HG03196 (cell line): ENCODE data around the gene LPCAT1.
"Not testable (repeated sequence)": the region's sequence is repeated elsewhere in the genome, so short reads cannot be mapped to it uniquely, and the experiment has no call there.

ENCODE experiments used
- ATAC-seq: cut with Tn5 transposase; IDR thresholded peaks from one replicate; pipeline ENCODE4 v1.9.1; 2021; ENCODE audit not compliant: unreplicated experiment

LPCAT1 gene

GRCh38 chr5:1522601-1523479 lies 920 bp downstream of the LPCAT1 start:
- no peak for ATAC-seq

- no peak for ATAC-seq
These were observed 1.8 kb downstream of the LPCAT1 start for GRCh38 chr5:1521671-1522600.

DNA sequence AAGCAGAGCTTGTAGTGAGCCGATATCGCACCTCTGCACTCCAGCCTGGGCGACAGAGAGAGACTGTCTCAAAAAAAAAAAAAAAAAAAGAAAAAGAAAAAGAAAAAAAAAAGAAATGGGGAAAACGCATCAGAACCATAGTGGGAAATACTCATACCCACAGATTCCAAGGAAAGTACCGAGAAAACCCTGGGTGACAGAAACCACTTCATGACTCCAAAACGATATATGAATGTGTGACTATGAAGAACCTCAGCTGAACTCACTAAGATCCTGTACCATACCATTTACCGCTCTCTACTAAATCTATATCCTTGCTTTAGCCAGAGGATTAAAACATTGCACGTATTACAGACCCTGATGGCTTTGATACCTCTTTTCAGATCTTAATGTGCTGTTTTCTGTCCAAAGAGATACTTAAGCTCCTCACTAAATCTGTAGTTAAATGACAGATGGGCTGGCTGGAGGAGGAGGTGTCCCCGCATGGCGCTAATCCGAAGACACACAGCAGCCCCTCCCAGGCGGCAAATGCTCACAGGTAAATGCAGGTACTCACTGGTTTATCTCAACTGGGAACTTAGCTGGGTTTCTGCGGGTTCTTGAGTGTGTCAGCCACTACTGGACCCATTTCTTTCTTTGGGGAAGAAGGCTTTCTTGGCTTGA lies 2.8 kb downstream of the LPCAT1 start:
- no peak for ATAC-seq

GRCh38 chr5:1519631-1520210 lies 4.0 kb downstream of the LPCAT1 start:
- no peak for ATAC-seq

GRCh38 chr5:1517838-1518237 lies 5.9 kb downstream of the LPCAT1 start:
- ATAC-seq: no peak

DNA sequence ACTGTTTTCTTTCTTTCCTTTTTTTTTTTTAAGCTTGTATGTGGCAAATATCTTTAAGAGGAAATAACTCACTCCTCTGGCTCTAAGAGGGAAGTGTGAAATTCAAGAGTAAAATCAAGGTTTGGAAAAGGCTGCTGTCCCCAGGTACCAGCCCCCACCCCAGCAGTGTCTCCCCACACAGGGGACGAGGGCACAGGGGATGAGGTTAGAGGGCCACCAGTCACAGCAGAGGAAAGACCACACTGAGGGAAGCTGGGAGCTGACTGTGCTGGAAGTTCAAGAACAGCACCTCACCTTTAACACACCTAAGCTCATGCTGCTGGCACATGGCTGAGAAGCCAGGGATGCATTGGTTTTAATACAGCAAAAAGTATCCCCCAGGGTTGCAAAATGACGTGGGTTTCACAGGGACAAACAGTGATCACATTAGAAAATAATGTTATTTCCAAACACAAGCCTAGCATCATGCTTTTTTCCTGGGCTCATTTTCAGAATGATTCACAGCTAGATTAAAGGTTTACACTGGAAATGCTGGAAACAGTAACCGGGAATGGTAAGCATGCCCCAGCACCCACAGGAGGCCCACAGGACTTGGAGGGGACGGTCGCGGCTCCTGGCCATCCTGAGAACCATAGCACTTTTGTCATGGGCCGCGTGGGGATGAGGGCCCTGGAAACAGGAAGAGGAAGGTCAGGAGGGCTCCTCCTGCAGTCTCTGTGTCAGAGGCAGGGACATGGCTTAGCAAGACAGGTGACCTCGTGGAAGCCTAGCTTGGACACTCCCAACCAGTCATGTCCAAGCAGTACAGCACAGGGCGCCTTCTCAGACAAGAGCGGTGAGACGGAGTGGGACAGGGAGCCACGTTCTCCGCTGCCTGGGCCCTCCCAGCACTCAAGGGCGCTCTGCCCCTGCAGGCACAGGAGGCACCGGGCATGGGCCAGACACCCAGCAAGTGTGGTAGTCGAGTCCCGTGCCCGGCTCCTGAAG lies 6.9 kb downstream of the LPCAT1 start:
- no peak for ATAC-seq

DNA sequence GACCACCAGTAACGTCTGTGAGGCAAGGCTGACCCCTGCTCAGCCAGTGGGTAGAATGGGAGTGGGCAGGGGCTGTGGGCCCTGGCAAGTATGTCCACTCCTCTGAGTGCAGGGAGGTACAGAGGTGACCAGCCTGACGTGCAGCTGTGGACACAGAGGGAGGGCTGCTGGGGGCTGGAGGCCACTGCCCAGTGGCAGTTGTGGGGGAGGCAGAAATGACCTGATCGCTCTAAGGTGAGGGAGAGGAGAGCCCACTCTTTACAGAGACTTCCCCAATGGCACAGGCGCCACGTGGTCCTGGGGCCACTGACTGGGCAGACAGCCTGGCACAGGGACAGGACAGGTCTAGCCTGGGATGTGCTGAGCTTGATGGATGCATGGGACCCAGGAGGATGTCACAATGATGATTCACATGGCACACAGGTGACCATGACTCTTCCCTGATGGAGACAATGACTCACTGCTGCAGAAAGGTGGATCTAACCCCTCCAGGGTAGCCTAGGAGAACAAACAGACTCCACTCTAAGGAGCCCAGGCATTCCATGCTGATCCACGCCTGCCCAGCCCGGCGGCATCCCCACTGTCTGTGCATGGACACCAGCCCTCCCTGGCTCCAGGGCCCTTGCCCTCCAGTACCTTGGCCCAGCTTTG lies 7.7 kb downstream of the LPCAT1 start:
- no peak for ATAC-seq

- no peak for ATAC-seq
These were observed 8.3 kb downstream of the LPCAT1 start for GRCh38 chr5:1515311-1515920.

GRCh38 chr5:1514819-1515310 lies 8.9 kb downstream of the LPCAT1 start:
- ATAC-seq: not testable (repeated sequence)

DNA sequence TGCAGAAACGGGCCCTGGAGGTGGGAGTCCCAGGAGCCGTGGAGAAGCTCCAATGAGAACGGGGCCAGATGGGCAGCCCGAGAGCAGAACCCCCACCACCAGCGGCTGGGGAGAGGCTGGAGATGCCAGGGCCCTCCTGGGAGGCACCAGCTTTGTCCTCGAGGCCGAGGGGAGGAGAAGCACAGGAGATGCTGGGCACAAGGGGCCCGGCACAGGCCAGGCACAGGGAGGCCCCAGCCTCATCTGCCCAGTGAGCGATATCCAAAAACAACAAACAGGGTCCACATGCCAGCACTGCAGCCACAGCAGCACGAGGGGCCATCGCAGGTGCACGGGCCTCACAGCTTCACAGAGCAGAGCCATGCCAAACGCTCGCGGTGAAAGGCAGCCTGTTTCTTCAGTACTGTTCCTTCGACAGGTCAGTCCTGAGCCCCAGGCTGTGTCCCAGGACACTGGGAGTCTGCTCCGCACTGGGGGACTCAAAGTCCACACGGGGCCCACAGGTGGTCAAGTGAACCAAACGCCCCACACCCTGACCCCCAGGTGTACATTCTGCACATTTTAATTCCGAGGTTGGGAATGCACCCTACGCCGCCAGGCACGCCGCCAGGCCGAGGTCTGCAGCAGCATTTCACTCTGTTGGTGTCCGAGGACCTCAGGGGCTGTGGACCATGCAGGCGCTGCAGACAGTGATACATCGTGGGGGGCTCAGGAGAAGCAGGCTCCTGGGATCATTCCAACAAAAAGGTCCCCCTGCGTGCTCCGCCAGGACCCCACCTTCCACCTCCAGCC lies 9.5 kb downstream of the LPCAT1 start:
- ATAC-seq: no peak

DNA sequence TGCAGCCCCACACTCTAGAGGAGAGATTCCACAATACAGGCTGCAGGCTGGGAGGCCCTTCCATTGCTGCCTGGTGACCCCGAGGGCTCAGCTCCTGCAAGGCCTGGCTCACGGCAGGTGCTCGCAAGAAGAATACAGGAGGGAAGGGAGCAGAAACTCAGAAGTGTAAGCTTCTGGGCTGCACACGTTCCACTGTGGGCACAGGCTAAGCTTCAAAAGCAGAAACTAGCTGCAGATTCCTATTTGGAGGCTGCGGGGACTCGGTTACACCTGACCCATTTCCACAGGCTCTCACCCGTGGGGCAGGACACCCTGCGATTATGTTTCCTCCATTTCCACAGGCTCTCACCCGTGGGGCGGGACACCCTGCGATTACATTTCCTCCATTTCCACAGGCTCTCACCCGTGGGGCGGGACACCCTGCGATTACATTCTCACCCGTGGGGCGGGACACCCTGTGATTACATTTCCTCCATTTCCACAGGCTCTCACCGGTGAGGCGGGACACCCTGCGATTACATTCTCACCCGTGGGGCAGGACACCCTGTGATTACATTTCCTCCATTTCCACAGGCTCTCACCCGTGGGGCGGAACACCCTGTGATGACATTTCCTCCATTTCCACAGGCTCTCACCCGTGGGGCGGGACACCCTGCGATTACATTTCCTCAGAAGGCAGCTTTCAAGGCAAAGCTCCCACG lies 10.3 kb downstream of the LPCAT1 start:
- ATAC-seq: no peak

DNA sequence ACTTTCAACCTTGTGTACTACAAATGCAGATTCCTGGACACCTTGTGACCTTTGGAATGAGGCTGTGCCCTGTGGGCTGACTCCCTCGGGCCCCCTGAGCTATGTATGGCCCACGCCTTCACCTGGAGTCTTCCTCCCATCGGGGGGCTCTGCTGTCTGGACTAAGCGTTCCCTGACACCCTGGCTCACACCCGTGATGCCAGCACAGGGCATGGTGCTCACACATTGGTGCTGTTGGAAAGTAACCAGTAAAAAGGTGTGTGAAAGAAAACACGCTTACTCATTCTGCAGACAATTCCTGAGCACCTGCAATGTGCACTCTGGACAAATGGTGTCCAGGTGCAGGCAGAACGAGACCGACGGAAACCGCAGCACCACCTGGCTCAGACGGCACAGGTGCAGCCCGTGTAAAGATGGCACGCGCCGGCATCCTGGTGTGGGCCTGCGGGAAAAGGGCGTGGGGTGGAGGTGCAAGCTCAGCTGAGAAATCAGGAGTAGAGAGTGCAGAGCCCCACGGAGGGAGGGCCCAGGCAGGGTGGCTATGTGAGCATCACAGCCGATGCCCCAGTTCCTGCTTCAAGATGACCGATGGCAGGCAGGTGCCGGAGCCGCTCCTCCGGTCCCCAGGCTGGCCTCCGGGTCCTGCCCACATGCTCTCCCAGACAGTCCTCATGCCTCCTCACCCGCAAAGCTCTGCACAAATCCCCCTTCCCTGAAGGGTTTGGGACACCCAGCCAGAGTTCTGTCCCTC lies 11.0 kb downstream of the LPCAT1 start:
- ATAC-seq: no peak

GRCh38 chr5:1511651-1512540 lies 11.9 kb downstream of the LPCAT1 start:
- no peak for ATAC-seq

DNA sequence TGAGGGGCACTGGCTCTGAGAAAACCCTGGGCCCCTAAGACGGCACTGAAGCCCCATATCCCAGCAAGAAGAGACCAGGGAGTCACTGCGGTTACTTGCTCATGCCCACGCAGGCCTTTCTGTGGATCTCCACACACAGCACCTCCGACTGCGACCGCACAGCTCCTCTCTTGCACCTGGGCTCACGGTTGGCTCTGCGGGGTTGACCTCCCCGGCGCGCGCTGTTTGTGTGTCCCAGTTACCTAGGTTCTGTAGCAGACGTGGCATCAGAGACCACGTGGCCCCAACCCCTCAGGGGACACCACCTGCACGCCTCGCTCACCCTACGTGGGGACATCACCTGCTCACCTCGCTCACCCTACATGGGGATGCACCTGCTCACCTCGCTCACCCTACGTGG lies 12.7 kb downstream of the LPCAT1 start:
- no peak for ATAC-seq

- no peak for ATAC-seq
These were observed 13.1 kb downstream of the LPCAT1 start for GRCh38 chr5:1510631-1511030.

DNA sequence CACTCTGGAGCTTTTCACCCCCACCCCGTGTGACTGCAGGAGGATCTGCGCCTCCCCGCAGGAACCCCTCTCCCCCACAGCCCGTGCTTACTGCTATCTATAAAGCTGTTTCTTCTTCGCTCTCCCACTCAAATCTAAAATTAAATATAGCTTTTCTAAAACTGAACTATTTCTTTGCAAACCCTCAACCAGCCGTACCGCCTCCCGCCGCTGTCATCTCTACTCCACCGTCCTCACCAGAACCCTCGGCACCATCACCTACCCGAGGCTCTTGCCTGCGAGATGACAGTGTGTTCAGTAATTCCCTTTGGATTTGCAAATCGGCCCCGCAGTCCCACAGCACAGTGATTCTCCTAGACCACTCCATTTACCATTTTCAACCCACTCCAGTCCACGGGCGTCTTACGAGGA lies 13.6 kb downstream of the LPCAT1 start:
- ATAC-seq: no peak
